Activated T-cell treated with anti-CD3 and anti-CD28 coated beads for 48 hours (primary cell): Measurements from ENCODE around the gene HMBS.
A peak's percentile ranks its signal among the peaks of the same experiment; 100 is the strongest.
"Not testable (repeated sequence)": the region's sequence is repeated elsewhere in the genome, so short reads cannot be mapped to it uniquely, and the experiment has no call there.

Experiments used
- DNase-seq: peaks from one replicate; pipeline ENCODE4 v3.0.0-alpha.2; 2020; ENCODE audit warnings: low read depth

Gene HMBS

DNA sequence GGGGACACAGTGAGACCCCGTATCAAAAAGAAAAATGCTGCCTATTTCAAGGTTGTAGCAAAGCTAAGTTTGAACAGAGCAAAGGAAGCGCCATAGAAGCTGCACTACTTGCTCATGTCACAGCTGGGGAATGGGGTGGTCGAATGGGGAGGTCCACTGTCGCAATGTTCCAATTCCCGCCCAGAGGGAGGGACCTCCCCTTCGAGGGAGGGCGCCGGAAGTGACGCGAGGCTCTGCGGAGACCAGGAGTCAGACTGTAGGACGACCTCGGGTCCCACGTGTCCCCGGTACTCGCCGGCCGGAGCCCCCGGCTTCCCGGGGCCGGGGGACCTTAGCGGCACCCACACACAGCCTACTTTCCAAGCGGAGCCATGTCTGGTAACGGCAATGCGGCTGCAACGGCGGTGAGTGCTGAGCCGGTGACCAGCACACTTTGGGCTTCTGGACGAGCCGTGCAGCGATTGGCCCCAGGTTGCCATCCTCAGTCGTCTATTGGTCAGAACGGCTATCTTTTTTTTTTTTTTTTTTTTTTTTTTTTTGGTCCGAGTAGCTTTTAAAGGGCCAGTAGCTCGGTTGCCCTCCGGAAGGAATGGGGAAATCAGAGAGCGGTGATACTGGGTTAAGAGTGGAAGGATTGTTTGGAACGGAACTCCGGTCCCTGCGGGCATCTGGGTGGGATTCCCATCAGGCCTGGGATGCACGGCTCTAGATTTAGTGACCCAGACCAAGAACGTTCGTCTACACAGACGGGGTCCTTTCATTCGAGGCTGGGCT lies at the start of gene HMBS:
HMBS (plus strand) TSS at position 219 of the 774 bp plus-strand sequence; CDS start at position 372, 153 bp downstream.
- peak; percentile 92 for DNase-seq

DNA sequence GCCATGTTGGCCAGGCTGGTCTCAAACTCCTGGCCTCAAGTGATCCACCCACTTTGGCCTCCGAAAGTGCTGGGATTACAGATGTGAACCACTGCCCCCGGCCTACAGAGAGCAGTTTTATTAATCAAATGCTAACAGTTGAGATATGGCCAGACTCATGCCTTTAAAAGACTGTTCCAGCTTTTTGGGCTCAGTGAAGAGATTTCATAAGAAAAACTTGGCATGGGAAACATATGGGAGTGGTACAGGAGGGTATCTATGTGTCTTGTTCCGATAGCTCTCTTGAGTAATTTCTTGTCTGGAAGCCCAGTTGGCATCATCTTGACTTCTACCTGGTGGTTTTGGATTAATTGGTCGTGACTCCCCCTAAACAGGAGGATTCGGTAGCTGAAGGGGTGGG lies 45.8 kb upstream of the HMBS start:
- DNase-seq = no peak

DNA sequence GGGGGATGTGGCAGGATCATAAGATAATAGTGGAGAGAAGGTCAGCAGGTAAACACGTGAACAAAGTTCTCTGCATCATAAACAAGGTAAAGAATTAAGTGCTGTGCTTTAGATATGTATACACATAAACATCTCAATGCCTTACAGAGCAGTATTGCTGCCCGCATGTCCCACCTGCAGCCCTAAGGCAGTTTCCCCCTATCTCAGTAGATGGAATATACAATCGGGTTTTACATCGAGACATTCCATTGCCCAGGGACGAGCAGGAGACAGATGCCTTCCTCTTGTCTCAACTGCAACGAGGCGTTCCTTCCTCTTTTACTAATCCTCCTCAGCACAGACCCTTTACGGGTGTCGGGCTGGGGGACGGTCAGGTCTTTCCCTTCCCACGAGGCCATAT lies 45.2 kb upstream of the HMBS start:
- not testable (repeated sequence) for DNase-seq

DNA sequence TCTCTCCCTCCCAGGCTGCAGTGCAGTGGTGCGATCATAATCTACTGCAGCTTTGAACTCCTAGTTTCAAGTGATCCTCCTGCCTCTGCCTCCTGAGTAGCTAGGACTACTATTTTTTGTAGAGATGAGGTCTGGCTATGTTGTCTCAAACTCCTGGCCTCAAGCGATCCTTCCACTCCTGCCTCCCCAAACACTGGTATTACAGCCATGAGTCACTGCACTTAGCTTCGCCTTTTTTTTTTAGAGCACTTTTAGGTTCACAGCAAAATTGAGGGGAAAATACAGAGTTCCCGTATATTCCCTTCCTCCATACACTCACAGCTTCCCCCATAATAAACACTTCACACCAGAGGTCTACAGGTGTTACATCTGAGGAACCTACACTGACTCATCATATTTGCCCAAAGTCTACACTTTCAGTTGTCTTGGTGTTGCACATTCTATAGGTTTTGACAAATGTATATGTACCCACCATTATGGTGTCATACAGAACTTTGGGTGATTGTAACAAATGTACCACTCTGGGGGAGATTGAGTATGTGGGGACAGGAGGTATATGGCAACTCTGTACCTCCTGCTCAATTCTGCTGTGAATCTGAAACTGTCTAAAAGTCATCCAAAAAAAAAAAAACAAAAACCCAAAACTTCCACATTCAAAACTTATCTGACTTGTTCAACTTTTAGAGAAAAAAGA lies 42.7 kb upstream of the HMBS start:
- DNase-seq = no peak

DNA sequence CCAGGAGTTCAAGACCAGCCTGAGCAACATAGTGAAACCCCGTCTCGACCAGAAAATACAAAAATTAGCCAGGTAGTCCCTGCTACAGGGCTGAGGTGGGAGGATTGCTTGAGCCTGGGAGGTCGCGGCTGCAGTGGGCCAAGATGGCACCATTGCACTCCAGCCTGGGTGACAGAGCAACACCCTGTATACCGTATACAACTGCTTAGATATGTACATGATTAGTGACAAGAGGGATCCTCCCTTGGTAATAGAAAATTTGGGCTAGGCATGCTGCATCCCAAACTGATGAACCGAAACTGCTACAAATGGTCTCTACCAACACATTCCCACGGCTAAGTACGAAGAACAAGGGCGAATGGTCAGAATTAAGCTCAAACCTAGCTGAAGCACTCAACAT lies 41.8 kb upstream of the HMBS start:
- DNase-seq = no peak

DNA sequence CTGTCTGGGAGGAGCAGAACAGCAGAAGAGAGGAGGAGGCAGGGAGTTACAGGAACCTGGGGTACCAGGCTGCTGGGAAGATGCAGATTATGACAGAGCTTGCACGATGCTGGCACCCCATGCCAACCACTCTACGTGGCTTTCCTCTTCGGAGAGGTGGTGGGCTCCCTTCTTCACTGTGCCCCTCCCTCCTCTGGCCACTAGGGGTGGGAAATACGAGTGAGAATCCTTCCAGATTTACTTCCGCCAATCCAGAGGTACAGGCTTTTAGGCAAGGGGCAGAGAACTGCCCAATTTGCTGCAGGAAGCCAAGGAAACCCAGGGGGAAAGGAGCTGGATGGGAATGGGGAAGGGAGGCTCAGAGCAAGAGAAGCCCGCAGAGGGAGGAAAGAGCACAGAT lies 40.0 kb upstream of the HMBS start:
- no peak for DNase-seq

DNA sequence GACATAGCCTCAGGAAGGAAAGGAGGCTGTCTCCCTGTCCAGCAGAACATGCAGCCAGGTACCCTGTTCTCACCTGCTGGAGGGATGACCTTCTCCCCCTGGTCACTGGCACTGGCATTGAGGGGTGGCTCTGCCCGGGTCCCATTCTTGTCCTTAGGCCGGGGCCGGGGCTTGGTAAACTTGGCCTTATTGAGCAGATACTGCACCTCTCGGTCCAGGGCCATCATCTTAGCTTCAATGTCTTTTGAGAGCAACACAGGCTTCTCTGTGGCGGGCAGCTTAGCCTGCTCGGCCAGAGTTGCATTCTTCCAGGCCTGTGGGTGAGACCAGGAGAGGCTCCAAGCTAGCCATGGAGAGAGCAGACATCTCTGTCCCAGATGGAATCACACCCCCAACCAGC lies 38.2 kb upstream of the HMBS start:
- DNase-seq = no peak

DNA sequence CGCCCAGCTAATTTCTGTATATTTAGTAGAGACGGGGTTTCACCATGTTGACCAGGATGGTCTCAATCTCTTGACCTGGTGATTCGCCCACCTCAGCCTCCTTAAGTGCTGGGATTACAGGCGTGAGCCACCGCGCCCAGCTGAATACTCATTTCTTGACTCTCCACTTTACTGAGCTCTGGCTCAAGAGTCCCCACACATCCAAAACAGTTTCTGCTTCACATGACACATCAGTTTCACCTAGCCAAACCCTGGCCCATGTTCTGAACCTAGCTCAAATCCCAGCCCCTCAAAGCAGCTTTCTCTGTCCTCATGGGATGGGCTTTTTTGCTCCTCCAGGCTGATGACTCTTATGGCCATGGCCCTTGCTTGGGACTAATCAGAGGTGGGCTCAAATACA lies 37.5 kb upstream of the HMBS start:
- no peak for DNase-seq

DNA sequence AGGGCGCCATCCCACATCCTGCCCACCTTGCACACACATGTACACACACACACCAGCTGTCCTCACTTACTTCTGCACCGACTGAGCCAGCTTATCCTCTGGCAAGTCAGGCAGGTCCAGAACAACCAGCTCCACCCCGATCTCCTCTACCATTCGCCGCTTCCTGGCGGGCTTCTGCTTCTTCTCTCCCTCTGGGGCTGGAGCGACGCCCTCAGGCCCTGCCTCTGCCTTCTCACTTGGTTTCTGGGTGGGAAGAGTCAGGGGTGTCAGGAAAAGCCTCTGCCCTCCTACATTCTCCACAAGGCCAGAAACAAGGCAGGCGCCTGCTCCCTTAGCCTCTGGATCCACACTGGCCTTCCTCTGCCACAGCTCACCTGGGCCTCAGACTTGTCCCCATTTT lies 36.0 kb upstream of the HMBS start:
- no peak for DNase-seq

DNA sequence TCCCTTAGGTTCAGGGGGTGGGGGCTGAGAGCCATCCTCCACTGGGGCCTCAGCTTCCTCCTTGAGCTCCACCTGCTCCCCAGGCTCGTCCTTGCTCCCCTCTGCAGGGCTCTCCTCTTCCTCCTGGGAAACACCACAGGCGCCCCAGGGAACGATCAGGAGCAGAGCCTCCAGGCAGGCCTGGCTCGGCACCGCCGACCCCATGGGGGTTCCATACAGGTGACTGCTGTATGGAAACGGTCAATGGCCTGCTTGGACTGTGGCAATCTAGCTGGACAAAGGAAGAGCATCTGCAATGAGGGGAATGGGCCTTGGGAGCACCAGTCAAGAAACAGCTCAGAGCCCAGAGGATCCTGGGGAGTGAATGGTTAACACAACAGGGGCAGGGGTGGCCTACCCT lies 35.6 kb upstream of the HMBS start:
- no peak for DNase-seq

DNA sequence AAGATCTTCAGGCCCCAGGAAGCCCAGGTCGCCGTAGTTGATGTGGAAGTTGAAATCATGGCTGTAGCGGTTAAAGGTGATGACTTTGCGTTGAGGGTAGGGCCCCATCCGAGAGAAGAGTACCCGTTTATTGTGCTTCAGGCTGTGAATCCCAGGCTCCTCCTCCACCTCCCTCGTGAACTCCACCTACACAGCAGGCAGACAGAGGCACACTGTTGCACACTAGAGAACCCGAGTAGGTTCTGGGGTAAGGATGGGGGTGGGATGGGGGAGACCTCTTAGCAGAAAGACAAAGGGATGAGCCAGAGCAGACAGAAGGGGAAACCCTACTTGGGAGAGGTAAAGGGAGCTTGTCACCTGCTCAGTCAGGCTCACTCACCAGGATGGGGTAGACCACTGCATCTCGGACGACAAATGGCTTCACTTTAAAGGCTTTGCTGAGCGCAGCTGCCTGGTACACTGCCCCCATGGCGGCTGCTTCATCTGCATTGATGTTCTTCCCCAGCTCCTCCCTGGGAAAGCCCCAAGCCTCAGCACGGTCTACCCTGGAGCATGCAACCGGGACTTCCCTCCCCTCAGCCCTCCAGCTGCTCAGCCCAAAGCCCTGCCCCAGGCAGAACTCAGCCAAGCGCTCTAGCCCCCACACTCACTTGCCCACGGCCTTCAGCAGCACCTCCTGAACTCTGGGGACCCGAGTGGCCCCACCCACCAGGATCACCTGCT lies 33.1 kb upstream of the HMBS start:
- no peak for DNase-seq

DNA sequence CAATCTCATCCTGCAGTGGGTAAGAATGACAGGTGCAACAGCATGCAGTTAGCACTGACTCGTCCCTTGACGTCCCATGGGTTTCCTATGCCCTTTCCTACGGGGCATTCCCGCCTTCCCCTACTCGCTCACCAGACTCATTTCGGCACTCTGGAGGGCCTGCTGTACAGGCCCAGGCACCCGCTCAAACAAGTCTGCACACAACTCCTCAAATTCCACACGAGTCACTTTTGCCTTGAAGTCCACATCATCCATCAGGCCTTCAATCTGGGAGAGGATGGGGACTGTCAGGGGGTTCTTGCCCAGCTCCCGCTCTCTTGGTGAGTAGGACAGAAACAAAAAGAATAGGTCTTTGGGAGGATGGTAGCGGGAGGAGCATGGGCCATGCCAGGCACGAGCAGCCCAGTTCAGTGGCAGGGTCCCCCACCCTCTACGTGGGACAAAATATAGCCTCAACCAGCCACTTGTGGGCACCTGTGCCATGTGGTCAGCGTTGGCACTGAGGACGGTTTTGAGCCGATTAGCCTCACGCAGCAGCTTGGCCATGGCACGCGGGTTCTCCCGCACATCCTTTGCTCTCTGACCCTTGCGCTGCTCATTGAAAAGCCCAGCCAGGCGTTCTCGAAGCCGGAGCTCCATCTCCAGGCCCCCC lies 32.4 kb upstream of the HMBS start:
- no peak for DNase-seq

DNA sequence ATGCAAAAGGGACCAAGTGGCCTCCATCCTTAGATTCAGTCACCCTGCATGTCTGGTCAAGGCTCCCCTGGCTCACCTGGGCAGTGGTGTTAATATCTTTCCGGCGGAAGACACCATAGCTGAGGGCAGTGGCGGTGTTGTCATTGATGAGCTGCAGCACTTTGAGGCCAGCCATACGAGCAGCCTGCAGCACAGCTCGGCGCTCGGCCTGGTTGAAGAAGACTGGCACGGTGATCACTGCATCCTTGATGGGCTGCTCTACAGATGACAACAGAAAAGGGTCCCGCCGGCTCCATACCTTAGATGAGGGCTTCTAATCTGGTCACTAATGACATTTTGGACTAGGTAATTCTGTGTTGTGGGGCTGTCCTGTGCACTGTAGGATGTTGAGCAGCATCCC lies 30.3 kb upstream of the HMBS start:
- no peak for DNase-seq

DNA sequence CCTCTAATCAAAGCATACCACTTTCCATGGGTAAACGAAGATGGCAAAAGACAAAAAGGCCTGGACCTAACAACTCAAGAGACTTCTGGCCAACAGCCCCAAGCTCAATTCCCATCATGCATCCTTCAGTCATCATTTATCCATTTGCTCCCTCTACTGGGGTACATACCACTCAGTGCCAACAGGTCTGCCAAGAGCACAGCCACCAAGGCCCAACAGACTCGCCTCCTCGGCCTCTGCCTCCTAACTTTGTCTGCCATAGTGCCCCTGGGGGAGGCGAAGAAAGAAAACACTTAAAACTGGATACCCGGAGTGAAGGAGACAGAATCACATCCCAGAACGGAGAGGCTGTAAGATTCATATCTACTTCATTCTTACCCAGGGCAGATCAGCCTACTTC lies 28.8 kb upstream of the HMBS start:
- DNase-seq = no peak

DNA sequence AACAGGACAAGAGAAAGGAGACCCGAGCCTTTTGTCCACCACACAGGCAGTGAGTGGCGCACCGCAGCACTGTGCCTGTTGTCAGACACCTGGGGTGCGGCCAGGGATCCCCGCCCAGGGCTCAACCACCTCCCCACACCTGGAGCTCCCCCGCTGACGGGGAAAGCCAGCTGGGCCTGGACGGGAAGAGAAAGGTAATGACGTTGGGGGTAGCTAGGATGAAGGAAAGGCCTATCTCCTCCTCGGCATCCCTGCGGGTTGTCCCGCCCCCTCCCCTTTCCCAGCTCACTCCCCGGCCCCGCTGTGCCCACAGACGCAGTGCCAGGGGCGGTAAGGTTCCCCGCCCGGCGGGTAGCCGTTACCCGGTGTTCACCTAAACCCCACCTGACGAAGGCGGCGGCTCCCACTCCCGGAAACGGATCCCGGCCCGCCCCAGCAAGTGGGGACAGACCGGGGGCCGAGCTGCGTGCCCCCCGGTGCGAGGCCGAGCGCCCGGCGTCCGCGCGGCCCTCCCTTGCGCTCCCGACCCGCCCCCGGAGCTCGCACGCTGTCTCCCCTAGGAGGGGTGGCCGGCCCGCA lies 28.2 kb upstream of the HMBS start:
- DNase-seq = peak; percentile 25

DNA sequence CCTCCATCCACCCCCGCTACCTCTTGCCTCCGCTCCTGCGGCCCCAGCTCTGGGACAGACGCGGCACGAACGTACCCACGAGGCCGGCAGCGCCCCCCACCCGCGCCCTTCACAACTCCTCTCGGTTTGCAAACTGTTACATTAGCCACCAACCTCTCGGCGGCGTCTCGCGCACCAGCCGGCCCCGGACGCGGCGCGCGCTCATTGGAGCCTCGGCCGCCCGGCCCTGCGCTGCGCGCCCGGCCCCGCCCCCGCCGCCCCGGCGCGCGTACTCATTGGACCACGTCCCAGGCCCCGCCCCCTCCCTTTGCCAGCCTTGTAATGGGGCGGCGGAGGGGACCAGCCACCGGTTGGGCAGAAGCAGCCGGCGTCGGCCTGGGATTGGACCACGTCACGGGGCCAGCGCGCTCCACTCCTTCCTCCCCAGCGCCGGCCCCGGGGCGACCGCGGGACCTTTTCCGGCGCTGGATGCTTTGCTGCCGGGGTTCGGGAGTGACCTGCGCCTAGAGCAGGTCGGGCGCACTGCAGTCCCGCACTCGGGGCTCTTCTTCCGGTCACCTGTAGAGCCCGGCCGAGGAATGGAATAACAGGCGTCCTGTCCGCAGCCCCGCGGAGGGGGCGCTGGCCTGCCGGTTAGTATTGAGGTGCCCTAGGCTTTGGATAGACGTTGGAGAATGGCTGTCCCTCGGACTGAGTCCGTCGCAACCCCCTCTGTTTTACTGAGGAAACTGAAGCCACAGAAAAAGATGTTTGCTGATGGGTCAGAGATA lies 27.5 kb upstream of the HMBS start, which contains the start of gene HYOU1:
HYOU1 (minus strand) TSS at position 206 of the 770 bp plus-strand sequence. CDS start 1,045 bp downstream, outside the sequence.
- peak; percentile 100 for DNase-seq

DNA sequence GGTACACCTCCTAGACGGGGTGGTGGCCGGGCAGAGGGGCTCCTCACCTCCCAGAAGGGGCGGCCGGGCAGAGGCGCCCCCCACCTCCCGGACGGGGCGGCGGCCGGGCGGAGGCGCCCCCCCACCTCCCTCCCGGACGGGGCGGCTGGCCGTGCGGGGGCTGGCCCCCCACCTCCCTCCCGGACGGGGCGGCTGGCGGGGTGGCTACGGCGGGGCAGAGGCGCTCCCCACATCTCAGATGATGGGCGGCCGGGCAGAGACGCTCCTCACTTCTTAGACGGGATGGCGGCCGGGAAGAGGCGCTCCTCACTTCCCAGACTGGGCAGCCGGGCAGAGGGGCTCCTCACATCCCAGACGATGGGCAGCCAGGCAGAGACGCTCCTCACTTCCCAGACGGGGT lies 25.6 kb upstream of the HMBS start:
- DNase-seq = not testable (repeated sequence)

DNA sequence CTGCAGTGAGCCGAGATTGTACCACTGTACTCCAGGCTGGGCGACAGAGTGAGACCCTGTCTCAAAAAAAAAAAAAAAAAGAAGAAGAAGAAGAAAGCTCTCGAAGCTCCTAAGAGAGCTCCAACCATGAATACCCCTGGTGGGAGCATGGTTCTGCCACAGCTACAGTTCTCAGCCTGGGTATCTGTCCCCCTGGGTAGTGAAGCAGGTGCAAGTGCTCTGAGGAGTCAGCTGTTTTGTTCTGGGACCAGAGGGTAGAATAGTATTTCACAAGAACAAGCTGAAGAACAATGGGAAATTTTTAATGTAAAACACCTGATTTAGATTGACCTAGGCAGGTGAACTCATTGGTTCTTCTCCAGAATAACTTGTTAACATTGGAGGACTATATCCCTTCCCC lies 23.4 kb upstream of the HMBS start:
- no peak for DNase-seq

DNA sequence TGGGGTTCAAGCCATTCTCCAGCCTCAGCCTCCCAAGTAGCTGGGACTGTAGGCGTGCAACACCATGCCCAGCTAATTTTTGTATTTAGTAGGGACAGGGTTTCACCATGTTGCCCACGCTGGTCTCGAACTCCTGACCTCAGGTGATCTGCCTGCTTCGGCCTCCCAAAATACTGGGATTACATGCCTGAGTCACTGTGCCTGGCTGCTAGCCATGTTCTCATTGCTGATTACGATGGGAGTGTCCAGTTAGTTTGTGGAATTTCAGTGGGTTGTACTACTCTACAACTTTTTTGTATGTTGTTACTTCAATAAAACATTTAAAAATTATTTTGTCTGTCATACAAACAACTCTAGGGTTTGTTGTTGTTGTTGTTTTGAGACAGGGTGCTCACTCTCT lies 21.9 kb upstream of the HMBS start:
- DNase-seq = no peak

DNA sequence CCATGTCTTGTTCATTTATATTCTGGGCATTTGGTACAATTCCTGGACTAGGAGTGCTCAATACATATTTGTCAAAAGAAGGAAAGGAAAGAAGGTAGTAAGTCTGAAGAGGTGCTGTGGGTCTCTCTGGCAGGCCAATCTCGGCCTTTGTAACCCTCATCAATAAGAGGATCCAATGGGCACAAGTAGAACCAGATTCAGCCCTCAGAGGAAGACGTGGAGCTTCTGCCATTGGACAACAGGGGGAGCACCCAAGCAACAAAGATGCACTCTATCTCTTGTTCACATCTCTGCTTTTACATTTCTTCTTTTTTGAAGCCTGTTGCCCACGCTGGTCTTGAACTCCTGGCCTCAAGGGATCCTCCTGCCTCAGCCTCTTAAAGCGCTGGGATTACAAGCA lies 19.3 kb upstream of the HMBS start:
- peak; percentile 19 for DNase-seq
